GM12892 (cell line): ENCODE data around the gene AQP3.
"Not testable (repeated sequence)": the region's sequence is repeated elsewhere in the genome, so short reads cannot be mapped to it uniquely, and the experiment has no call there.

Source experiments
- DNase-seq: peaks from one replicate; pipeline ENCODE4 v3.0.0; 2011; ENCODE audit not compliant: insufficient read length
- FAIRE-seq: peaks from 2 replicates; lab custom pipeline; 2011; peaks lifted over from hg19 to GRCh38; lab: Jason Lieb, UNC
- POLR2A ChIP-seq: IDR thresholded peaks from 2 replicates; pipeline ENCODE4 v1.6.1; 2011; ENCODE audit warnings: low read depth, low read length, control low read depth
- POLR2AphosphoS5 ChIP-seq: IDR thresholded peaks from 2 replicates; pipeline ENCODE4 v1.6.1; 2011; ENCODE audit warnings: low read depth, low read length, control low read depth
- TAF1 ChIP-seq: IDR thresholded peaks from 2 replicates; pipeline ENCODE4 v1.6.1; 2011; ENCODE audit warnings: low read depth, mild to moderate bottlenecking, control low read depth, low read length, borderline replicate concordance

The AQP3 gene

DNA sequence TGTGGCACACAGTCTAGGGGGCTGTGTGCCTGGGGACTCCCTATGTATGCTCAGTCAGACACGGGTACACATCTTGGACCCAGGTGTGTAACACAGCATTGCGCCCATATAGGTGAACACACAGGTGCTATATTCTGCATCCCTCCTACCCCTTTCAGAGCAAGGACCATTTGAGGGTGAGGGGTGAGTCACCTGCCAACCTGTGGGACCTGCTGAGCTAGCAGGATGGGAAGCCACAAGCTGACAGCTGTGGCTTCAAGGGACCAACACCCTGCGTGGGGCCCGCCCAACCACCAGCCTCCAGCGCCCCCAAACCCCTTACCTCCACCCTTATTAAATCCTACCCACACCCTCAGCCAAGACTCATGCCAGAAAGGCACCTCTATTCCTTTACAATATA is 30.4 kb downstream of the AQP3 start:
- DNase-seq: no peak
- TF ChIP-seq TAF1: no peak
- TF ChIP-seq POLR2AphosphoS5: no peak
- no peak for TF ChIP-seq POLR2A
- FAIRE-seq: no peak

DNA sequence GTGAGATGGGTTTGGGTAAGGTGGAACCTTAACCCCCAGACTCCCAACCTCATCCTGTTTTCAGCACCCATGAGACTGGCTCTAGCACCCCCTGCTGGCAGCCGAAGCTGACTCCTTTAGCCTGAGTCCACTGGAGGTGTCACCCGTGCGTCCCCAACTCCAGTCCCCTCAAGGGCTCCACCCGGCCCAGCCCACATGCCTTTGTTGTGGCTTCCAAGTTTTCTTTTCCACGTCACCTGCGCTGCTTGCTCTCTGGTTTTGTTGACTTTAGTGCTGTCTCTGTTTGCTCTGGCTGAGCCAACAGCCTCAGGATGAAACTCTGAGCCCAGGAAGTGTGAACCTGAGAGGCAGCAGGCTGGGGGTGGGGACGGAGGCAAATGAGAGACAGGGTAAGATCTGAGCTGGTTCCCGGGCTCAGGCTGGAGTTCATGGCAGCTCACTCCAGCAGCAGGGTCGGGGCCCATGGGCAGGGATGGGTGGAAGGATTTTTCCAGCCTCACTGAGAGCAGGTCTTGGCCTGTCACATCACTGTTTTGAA is 31.8 kb downstream of the AQP3 start:
- FAIRE-seq (peak; percentile 36), DNase-seq (peak; percentile 66)

DNA sequence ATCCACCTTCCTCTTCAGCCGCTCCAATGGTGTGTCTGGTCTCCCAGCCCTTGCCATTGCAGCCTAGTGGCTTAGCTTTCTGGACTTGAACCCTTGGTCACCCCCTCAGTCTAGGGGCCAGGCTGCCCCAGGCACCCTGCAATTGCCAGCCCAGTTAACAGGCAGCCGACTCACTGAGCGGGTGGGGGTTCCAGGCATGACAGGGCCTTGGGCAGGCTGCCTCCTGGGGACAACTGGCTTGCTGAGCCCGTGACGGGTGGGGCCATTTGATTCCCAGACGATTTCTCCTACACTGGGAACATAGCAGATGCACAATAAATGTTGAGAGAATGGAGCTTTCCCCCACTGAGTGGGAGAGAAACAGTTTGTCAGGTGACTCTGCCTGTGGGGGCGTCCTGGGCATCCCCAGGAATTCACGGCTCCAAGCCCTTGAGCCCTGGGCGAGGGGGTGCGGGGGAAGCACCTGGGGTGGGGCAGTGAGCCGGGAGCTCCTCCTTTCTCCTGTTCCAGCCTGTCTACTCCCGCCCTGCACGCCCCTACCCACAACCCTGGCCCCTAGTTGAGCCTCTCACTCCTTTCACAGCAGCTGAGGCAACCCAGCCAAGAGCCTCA is 32.4 kb downstream of the AQP3 start:
- FAIRE-seq: no peak
- TF ChIP-seq TAF1 (no peak), POLR2A (no peak), POLR2AphosphoS5 (no peak)
- DNase-seq: no peak

More for the DNA sequence above, 31.8 kb downstream of the AQP3 start:
- TF ChIP-seq POLR2AphosphoS5: no peak
- TF ChIP-seq POLR2A: no peak
- TF ChIP-seq TAF1: no peak

DNA sequence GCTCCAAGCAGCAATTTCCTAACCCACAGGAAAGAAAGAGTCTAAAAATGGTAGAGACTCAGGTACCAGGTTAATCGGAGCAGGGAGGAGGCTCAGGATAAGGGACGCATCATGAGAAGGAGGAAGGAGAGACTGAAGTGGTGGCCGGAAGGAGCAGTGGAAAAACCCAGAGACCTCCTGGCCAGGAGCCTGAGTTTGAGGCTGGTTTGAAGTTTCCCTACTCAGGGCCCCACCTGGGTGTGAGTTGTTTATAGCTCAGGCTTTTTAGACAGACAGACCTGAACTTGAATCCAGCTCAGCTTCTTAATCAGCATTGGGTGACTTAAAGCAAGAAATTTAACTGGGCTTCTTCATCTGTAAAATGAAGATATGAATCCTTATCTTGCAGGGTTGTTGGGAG is 33.1 kb downstream of the AQP3 start:
- FAIRE-seq (no peak), DNase-seq (no peak)
- TF ChIP-seq POLR2A: no peak
- no peak for TF ChIP-seq POLR2AphosphoS5
- no peak for TF ChIP-seq TAF1

DNA sequence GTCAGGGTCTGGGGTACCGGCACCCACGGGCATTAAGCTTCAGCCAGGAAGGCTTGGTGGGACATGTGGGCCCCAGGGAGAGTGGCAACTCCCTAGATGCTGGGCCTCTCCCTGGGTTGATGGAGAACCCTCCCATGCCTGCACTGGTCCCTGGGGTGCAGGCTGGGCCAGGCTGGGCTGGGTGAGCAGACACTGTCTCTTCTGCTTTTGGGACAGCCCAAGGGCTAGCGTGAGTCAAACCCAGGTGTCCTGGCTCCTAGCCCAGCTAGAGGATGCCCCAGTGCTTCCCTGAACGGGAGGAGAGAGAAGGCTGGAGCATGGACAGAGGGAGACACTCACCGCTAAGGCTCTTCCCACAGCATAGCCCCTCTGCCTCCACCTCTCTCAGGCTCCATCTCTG is 39.3 kb downstream of the AQP3 start:
- no peak for DNase-seq
- TF ChIP-seq POLR2AphosphoS5 (no peak), TAF1 (no peak), POLR2A (no peak)
- no peak for FAIRE-seq

DNA sequence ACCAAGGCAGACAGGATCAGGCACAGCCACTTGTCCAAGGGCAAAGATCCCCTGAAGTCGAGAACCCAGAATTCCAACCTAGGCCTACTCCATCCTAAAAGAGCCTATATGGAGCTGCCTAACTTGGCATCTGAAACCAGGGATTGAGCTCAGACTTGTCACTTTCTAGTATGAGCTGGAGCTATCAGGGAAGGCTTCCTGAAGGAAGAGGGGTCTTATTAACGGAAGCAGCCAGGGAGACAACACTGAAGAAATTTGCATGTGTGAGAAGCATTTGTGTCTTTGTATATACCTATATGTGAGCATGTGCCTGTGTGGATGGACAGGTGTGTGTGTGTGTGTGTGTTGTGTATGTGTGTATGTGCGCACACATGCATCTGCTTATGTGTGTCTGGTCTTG is 40.3 kb downstream of the AQP3 start:
- TF ChIP-seq POLR2AphosphoS5 (no peak), POLR2A (no peak), TAF1 (no peak)
- DNase-seq (no peak), FAIRE-seq (no peak)

DNA sequence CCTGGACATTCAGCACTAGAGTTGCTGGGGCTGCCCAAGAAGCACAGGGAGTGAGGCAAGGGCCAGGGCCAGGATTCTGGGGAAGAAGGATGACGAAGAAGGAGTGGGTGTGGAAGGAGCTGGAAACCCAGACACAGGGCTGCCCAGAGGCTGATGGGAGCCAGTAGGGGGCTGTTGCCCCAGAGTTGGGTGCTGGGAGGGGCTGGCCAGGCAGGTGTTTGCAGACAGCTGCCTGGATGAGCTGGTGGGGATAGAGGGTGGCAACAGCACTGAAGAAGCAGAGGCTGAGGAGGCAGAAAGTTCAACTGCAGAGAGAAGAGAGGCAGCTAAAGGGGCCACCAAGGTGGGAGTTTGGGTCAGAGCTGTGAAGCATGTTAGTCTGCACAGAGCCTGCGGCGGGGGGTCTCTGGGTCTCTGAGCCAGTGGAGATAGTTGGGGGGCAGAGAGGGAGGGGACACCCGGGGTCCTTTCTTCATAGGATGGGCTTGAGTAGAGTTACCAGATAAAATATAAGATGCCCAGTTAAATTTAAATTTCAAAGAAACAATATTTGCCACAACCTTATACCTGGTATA is 42.5 kb downstream of the AQP3 start:
- no peak for FAIRE-seq
- no peak for DNase-seq
- TF ChIP-seq POLR2A (no peak), POLR2AphosphoS5 (no peak), TAF1 (no peak)

DNA sequence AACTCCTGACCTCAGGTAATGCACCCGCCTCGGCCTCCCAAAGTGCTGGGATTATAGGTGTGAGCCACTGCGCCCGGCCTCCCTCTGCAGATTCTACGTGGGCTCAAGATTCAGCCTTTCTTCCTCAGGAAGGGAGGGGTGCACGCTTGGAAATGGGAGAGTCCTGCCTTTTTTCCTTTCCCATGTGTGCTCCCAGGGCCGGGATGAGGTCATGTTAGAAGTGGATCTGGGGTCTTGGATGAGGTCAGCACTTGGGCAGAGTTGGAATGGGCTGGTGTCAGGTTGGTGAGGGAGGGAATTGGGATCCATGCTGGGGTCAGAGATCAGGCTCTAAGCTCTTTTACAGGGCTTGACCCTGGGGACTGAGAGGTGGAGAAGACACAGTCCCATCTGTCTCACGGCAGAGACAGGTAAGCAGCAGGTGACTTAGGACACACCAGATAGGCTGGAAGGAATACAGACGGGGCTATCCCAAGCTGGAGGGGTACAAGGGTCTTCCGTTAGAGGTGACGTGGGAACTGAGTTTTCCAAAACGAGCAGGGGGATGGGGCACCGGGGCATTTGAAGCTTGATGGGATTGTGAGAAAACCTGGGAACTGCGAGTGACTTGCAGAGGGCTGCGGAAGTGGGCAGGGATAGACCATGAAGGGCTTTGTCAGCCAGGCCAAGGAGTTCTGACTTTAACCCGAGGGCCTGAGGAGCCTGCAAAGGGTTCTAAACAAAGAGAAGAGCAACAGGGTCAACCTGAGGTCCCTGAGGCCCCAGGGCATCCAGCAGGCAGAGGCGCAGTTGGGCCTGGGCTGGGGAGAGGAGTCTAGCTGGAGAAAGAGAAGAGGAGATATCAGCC is 43.2 kb downstream of the AQP3 start:
- no peak for FAIRE-seq
- DNase-seq: no peak
- TF ChIP-seq TAF1 (no peak), POLR2A (no peak), POLR2AphosphoS5 (no peak)

DNA sequence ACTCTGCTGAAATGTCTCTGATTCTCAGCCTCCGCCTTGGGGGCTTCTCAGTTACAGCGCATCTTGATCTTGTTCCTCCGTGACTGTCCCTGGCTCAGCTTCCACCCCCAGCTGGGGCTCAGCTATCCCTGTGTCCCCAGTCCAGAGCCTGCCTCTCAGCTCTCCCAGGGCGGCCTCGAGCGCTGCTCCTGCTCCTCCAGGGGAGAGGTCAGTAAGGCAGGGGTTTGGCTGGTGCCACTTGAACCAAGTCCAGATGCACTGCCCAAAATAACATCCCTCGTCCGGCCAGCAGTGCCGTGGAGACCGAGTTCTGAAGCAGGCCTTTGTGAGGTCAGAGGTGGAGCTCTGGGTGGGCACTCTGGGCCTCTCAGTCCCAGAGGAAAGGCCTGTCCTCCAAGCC is 45.0 kb downstream of the AQP3 start, which contains the start of gene AQP7:
Gene AQP7 (minus strand): TSS at position 198 of the 400 bp plus-strand sequence. CDS start 1,306 bp downstream, outside the sequence.
- not testable (repeated sequence) for FAIRE-seq, DNase-seq

DNA sequence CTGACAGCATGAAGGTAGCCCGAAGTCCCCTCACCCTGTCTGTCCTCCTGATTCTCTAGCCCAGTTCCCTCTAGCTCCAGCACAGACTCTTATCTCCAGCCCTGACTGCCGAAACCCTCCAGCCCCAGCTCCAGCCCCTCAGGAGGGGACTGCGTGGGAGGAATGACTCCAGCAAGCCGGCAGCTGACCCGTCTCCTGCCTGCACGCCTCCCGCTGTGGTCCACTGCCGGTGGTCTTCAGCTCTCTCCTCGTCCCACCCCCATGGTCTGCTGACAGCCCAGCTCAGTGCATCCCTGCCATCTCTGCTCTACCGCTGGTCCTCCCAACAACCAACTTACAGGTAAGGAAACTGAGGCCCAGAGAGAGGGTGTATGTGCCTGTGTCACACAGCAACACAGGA is 45.6 kb downstream of the AQP3 start:
- not testable (repeated sequence) for DNase-seq, FAIRE-seq

DNA sequence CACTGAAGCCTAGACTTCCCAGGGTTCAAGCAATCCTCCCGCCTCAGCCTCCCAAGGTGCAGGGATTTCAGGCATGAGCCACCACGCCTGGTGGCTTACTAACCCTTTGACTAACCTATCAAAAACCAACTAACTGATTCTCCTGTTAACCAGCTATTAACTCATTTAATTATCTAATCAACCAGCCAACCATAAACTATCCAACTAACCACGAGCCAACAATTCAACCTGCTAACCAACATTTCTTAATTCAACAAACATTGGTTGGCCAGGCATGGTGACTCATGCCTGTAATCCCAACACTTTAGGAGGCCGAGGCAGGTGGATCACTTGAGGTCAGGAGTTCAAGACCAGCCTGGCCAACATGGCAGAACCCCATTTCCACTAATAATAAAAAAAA is 48.3 kb downstream of the AQP3 start:
- FAIRE-seq, DNase-seq: not testable (repeated sequence)

DNA sequence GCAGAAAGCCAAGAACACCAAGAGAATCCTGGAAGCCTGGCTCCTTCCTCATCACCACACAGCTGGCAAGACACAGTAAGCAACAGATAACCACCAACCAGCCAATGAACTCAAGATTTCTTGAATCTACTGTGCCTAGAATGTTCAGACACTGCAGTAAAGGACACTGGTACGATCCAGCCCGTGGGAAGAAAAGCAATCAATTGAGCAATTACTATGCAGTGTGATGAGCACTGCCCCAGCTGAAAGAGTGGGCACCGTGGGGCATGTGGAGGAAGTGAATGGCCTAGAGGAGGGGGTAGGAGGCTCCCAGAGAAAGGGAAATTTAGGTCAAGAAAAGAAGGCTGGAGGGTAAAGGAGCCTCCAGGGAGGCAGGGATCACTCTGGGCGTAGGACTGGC is 49.6 kb downstream of the AQP3 start:
- DNase-seq, FAIRE-seq: not testable (repeated sequence)

DNA sequence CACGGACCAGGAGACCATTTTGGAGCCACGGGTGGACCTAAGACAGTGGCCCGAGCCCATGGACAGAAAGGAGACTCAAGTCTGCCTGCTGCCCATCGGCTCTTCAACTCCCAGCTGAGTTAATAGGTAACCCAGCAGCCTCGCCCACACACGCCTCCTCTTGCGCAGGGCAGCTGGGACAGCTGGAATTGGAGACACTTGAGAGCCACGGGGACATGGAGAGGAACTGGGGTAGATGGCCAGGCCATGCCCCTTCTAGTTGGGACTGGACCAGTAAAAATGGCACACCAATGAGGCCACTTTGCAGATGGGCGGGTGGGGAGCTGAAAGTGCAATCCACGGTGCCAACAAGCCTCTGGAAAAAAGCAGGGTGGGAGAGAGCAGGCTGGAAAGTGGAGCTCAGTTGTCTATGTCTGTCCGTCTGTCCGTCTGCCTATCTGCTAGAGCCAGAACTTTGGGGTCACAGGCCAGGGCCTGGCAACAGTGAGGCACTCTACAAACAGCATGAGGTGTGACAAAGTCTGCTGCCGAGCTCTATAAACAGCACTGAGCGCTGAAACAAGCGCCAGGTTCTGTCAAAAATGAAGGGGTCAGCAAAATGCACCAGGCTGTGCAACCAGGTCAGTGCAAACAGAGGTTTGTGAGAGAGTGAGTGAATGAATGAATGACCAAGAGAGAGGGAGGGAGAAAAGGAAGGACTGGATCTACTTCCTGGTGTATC is 52.1 kb downstream of the AQP3 start:
- DNase-seq, FAIRE-seq: not testable (repeated sequence)

DNA sequence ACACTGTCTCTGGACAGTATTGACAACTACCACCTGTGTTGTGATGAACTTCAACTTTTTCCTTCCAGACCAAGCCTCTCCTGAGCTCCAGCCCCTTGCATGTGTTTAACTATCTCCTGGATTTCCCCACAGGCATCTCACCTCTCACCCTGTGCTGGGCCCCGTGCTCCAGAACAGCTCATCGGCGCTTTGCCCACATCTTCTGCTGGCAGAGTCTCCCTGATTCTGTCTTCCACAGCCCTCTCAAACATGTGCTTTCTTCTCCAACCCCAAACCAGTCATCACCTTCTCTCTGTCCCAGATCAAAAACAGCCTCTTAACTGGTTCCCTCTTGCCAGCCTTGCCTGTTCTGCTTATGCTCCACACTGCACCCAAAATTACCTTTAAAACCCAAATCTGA is 53.4 kb downstream of the AQP3 start:
- FAIRE-seq, DNase-seq: not testable (repeated sequence)
